Breast epithelium (tissue), 4 donors: Measurements from ENCODE around the gene LAGE3. TPM values are rescaled to one million over a fixed set of nuclear protein-coding genes. Genes with fewer than 3 reads are reported as not detected.

Experiments used
- DNase-seq, 2 donors: peaks; one replicate each; pipeline ENCODE4 v3.0.0-alpha.2; 2019; ENCODE audit warnings: low spot score in 2 of 2
- H3K27ac ChIP-seq, 2 donors: fragments of 200-600 bp; sonication (generic) in 1 of 2; one replicate each; pipeline ENCODE4 v1.5.1; 2016 to 2019; ENCODE audit warnings: mild to moderate bottlenecking in 1 of 2
- H3K27me3 ChIP-seq, 2 donors: fragments of 200-600 bp; sonication (generic) in 1 of 2; one replicate each; pipeline versions ENCODE4 v1.5.1 to v1.6.0; 2017 to 2019; ENCODE audit warnings: control low read depth in 1 of 2, mild to moderate bottlenecking in 1 of 2
- H3K36me3 ChIP-seq: fragments of 200-600 bp; one replicate; pipeline ENCODE4 v1.5.1; 2019
- H3K4me1 ChIP-seq, 2 donors: fragments of 200-600 bp; sonication (generic); one replicate each; pipeline ENCODE4 v1.5.1; 2016 to 2019; ENCODE audit warnings: control low read depth in 1 of 2
- H3K4me3 ChIP-seq, 3 donors: fragments of 200-600 bp; sonication (generic); 1 replicate in 2 of 3; 2 replicates in 1 of 3; pipeline ENCODE4 v1.5.1; 2016 to 2019; ENCODE audit warnings: mild to moderate bottlenecking in 3 of 3, moderate library complexity in 2 of 3
- H3K9me3 ChIP-seq, 2 donors: fragments of 200-600 bp; sonication (generic) in 1 of 2; one replicate each; pipeline ENCODE4 v1.5.1; 2016 to 2019; ENCODE audit warnings: control low read depth in 1 of 2
- CTCF ChIP-seq, 3 donors: fragments of 450-650 bp; IDR thresholded peaks; one replicate each; pipeline ENCODE4 v1.5.1; 2016 to 2017; ENCODE audit warnings: antibody characterized with exemption in 3 of 3, mild to moderate bottlenecking in 3 of 3, moderate library complexity in 3 of 3
- POLR2A ChIP-seq: fragments of 450-650 bp; IDR thresholded peaks from one replicate; pipeline ENCODE4 v1.6.1; 2016; ENCODE audit warnings: antibody characterized with exemption, mild to moderate bottlenecking, moderate library complexity
- POLR2AphosphoS5 ChIP-seq, 3 donors: sonication (generic); formaldehyde crosslinking; IDR thresholded peaks; one replicate each; pipeline ENCODE4 v1.6.1; 2017; ENCODE audit warnings: antibody characterized with exemption in 3 of 3
- intact Hi-C: fragments of 100-400 bp; cut with DNase I; formaldehyde crosslinking; loops from one replicate; pipeline ENCODE4 v1.15.1; 2023; ENCODE audit warnings: low total_unique reads
- total RNA-seq, 3 donors: library from RNA; depleted of rRNA; stranded (reverse); fragments of >200 nt; gene quantifications; one replicate each; pipeline ENCODE4 v1.1.0, GENCODE V29; 2016

LAGE3 gene
- total RNA-seq, 3 donors from 2014 or later, result 21.1 to 38.0 (median 28.8) TPM

GRCh38 chrX:154443479-154443910 is 35.6 kb downstream of the LAGE3 start:
- Histone ChIP-seq H3K36me3 (no peaks in the 10 kb centered on the region), H3K4me3 (peak overlapping the region; percentile 58 to 82 (median 62)), H3K9me3 (no peaks in the 10 kb centered on the region), H3K4me1 (no peaks in the 10 kb centered on the region), H3K27ac (peak overlapping the region; percentile 90), H3K27me3 (peaks cover 0 to 55% of the 10 kb centered on the region in 2 donors)
- no peak for TF ChIP-seq POLR2AphosphoS5 (IDR thresholded peaks at IDR 0.05)
- TF ChIP-seq POLR2A, result no peak
- TF ChIP-seq CTCF (IDR thresholded peaks at IDR 0.05), result no peak
- intact Hi-C loops, result no loop called here
- DNase-seq, result no peak

GRCh38 chrX:154441984-154442707 is 36.9 kb downstream of the LAGE3 start:
- intact Hi-C loops, result no loop called here
- TF ChIP-seq POLR2AphosphoS5 (IDR thresholded peaks at IDR 0.05), result no peak
- TF ChIP-seq CTCF (IDR thresholded peaks at IDR 0.05), result no peak
- no peak for TF ChIP-seq POLR2A
- Histone ChIP-seq H3K27ac (peak overlapping the region in 1 of 2 donors; percentile 90), H3K9me3 (no peaks in the 10 kb centered on the region), H3K4me3 (no peak overlapping the region), H3K36me3 (no peaks in the 10 kb centered on the region), H3K27me3 (peaks cover 0 to 54% of the 10 kb centered on the region in 2 donors), H3K4me1 (no peaks in the 10 kb centered on the region)
- peak; percentile 52 to 64 for DNase-seq

- intact Hi-C loops, result no loop called here
- DNase-seq, result no peak
- peaks cover 0 to 51% of the 10 kb centered on the region in 2 donors for H3K27me3 ChIP-seq
Measured at GRCh38 chrX:154441564-154441963, 37.5 kb downstream of the LAGE3 start.

GRCh38 chrX:154440623-154441357 is 38.3 kb downstream of the LAGE3 start:
- Histone ChIP-seq H3K4me1 (no peaks in the 10 kb centered on the region), H3K27me3 (peaks cover 0 to 45% of the 10 kb centered on the region in 2 donors), H3K27ac (no peak overlapping the region), H3K9me3 (no peaks in the 10 kb centered on the region), H3K4me3 (no peak overlapping the region), H3K36me3 (no peaks in the 10 kb centered on the region)
- TF ChIP-seq POLR2A, result no peak
- TF ChIP-seq CTCF (IDR thresholded peaks at IDR 0.05), result no peak
- no peak for TF ChIP-seq POLR2AphosphoS5 (IDR thresholded peaks at IDR 0.05)
- intact Hi-C loops, result no loop called here
- DNase-seq, result no peak

More at GRCh38 chrX:154441564-154441963, 37.5 kb downstream of the LAGE3 start:
- no peak overlapping the region for H3K4me3 ChIP-seq
- H3K9me3 ChIP-seq, result no peaks in the 10 kb centered on the region
- no peaks in the 10 kb centered on the region for H3K36me3 ChIP-seq
- H3K4me1 ChIP-seq, result no peaks in the 10 kb centered on the region
- TF ChIP-seq CTCF (IDR thresholded peaks at IDR 0.05) (no peak), POLR2AphosphoS5 (IDR thresholded peaks at IDR 0.05) (no peak), POLR2A (no peak)
- peak overlapping the region in 1 of 2 donors; percentile 33 for H3K27ac ChIP-seq

GRCh38 chrX:154439841-154440240 is 39.2 kb downstream of the LAGE3 start:
- H3K9me3 ChIP-seq, result no peaks in the 10 kb centered on the region
- H3K27me3 ChIP-seq, result peaks cover 0 to 40% of the 10 kb centered on the region in 2 donors
- no peak overlapping the region for H3K4me3 ChIP-seq
- no peak for DNase-seq
- TF ChIP-seq CTCF (IDR thresholded peaks at IDR 0.05), result no peak
- no peak for TF ChIP-seq POLR2A
- no peak for TF ChIP-seq POLR2AphosphoS5 (IDR thresholded peaks at IDR 0.05)
- H3K27ac ChIP-seq, result no peak overlapping the region
- H3K4me1 ChIP-seq, result no peaks in the 10 kb centered on the region
- H3K36me3 ChIP-seq, result no peaks in the 10 kb centered on the region
- intact Hi-C loops, result no loop called here
